ENCODE results near the gene IL36B.

IL36B gene

GRCh38 chr2:113077921-113078320 lies 25.3 kb upstream of the IL36B start:
- H3K4me3 ChIP-seq (ENCODE audit: low read depth in 1 of 5, low read length in 5 of 5) = no peak overlapping the region
- no peaks in the 10 kb centered on the region for H3K9me3 ChIP-seq (ENCODE audit: control insufficient read depth in 5 of 5, low read length in 5 of 5)
- no peak overlapping the region for H3K9ac ChIP-seq (ENCODE audit: low read length in 5 of 5)
- no peaks in the 10 kb centered on the region for H3K36me3 ChIP-seq (ENCODE audit: control insufficient read depth in 5 of 5, insufficient read depth in 5 of 5, low read length in 5 of 5)
- H3K4me1 ChIP-seq (ENCODE audit: control insufficient read depth in 5 of 5, insufficient read depth in 5 of 5, low read length in 5 of 5) = no peaks in the 10 kb centered on the region
- no peak overlapping the region for H3K27ac ChIP-seq (ENCODE audit: low read depth, low read length)
- peaks cover 0 to 9% (median 3%) of the 10 kb centered on the region in 5 donors for H3K27me3 ChIP-seq (ENCODE audit: control insufficient read depth in 5 of 5, insufficient read depth in 4 of 5, low read length in 5 of 5)

- Histone ChIP-seq H3K9me3 (ENCODE audit: control insufficient read depth in 5 of 5, low read length in 5 of 5) (no peaks in the 10 kb centered on the region), H3K36me3 (ENCODE audit: control insufficient read depth in 5 of 5, insufficient read depth in 5 of 5, low read length in 5 of 5) (no peaks in the 10 kb centered on the region), H3K9ac (ENCODE audit: low read length in 5 of 5) (no peak overlapping the region), H3K4me3 (ENCODE audit: low read depth in 1 of 5, low read length in 5 of 5) (no peak overlapping the region), H3K4me1 (ENCODE audit: control insufficient read depth in 5 of 5, insufficient read depth in 5 of 5, low read length in 5 of 5) (no peaks in the 10 kb centered on the region), H3K27ac (ENCODE audit: low read depth, low read length) (no peak overlapping the region), H3K27me3 (ENCODE audit: control insufficient read depth in 5 of 5, insufficient read depth in 4 of 5, low read length in 5 of 5) (peaks cover 0 to 9% (median 3%) of the 10 kb centered on the region in 5 donors)
Measured at GRCh38 chr2:113076954-113077669, 24.4 kb upstream of the IL36B start.

- Histone ChIP-seq H3K9me3 (ENCODE audit: control insufficient read depth in 5 of 5, low read length in 5 of 5) (no peaks in the 10 kb centered on the region), H3K36me3 (ENCODE audit: control insufficient read depth in 5 of 5, insufficient read depth in 5 of 5, low read length in 5 of 5) (no peaks in the 10 kb centered on the region), H3K27me3 (ENCODE audit: control insufficient read depth in 5 of 5, insufficient read depth in 4 of 5, low read length in 5 of 5) (peaks cover 0 to 6% (median 0%) of the 10 kb centered on the region in 5 donors), H3K27ac (ENCODE audit: low read depth, low read length) (no peak overlapping the region), H3K4me3 (ENCODE audit: low read depth in 1 of 5, low read length in 5 of 5) (no peak overlapping the region), H3K9ac (ENCODE audit: low read length in 5 of 5) (no peak overlapping the region), H3K4me1 (ENCODE audit: control insufficient read depth in 5 of 5, insufficient read depth in 5 of 5, low read length in 5 of 5) (no peaks in the 10 kb centered on the region)
Measured at GRCh38 chr2:113075600-113075999, 22.9 kb upstream of the IL36B start.

- Histone ChIP-seq H3K27ac (ENCODE audit: low read depth, low read length) (no peak overlapping the region), H3K36me3 (ENCODE audit: control insufficient read depth in 5 of 5, insufficient read depth in 5 of 5, low read length in 5 of 5) (no peaks in the 10 kb centered on the region), H3K9ac (ENCODE audit: low read length in 5 of 5) (no peak overlapping the region), H3K4me1 (ENCODE audit: control insufficient read depth in 5 of 5, insufficient read depth in 5 of 5, low read length in 5 of 5) (no peaks in the 10 kb centered on the region), H3K9me3 (ENCODE audit: control insufficient read depth in 5 of 5, low read length in 5 of 5) (no peaks in the 10 kb centered on the region), H3K27me3 (ENCODE audit: control insufficient read depth in 5 of 5, insufficient read depth in 4 of 5, low read length in 5 of 5) (peaks cover 0 to 6% (median 0%) of the 10 kb centered on the region in 5 donors), H3K4me3 (ENCODE audit: low read depth in 1 of 5, low read length in 5 of 5) (no peak overlapping the region)
Measured at GRCh38 chr2:113075030-113075429, 22.4 kb upstream of the IL36B start.

GRCh38 chr2:113073325-113073834 lies 20.7 kb upstream of the IL36B start:
- peaks cover 0 to 6% (median 0%) of the 10 kb centered on the region in 5 donors for H3K27me3 ChIP-seq (ENCODE audit: control insufficient read depth in 5 of 5, insufficient read depth in 4 of 5, low read length in 5 of 5)
- H3K9me3 ChIP-seq (ENCODE audit: control insufficient read depth in 5 of 5, low read length in 5 of 5) = no peaks in the 10 kb centered on the region
- H3K27ac ChIP-seq (ENCODE audit: low read depth, low read length) = no peak overlapping the region
- H3K9ac ChIP-seq (ENCODE audit: low read length in 5 of 5) = no peak overlapping the region
- H3K4me3 ChIP-seq (ENCODE audit: low read depth in 1 of 5, low read length in 5 of 5) = no peak overlapping the region
- H3K36me3 ChIP-seq (ENCODE audit: control insufficient read depth in 5 of 5, insufficient read depth in 5 of 5, low read length in 5 of 5) = no peaks in the 10 kb centered on the region
- H3K4me1 ChIP-seq (ENCODE audit: control insufficient read depth in 5 of 5, insufficient read depth in 5 of 5, low read length in 5 of 5) = no peaks in the 10 kb centered on the region

- no peak overlapping the region for H3K9ac ChIP-seq (ENCODE audit: low read length in 5 of 5)
- no peak overlapping the region for H3K4me3 ChIP-seq (ENCODE audit: low read depth in 1 of 5, low read length in 5 of 5)
- no peak overlapping the region for H3K27ac ChIP-seq (ENCODE audit: low read depth, low read length)
- H3K36me3 ChIP-seq (ENCODE audit: control insufficient read depth in 5 of 5, insufficient read depth in 5 of 5, low read length in 5 of 5) = no peaks in the 10 kb centered on the region
- H3K27me3 ChIP-seq (ENCODE audit: control insufficient read depth in 5 of 5, insufficient read depth in 4 of 5, low read length in 5 of 5) = peaks cover 0 to 6% (median 0%) of the 10 kb centered on the region in 5 donors
- no peaks in the 10 kb centered on the region for H3K9me3 ChIP-seq (ENCODE audit: control insufficient read depth in 5 of 5, low read length in 5 of 5)
- no peaks in the 10 kb centered on the region for H3K4me1 ChIP-seq (ENCODE audit: control insufficient read depth in 5 of 5, insufficient read depth in 5 of 5, low read length in 5 of 5)
Measured at GRCh38 chr2:113072584-113072983, 19.9 kb upstream of the IL36B start.

GRCh38 chr2:113070606-113070975 lies 17.9 kb upstream of the IL36B start:
- H3K27ac ChIP-seq (ENCODE audit: low read depth, low read length) = no peak overlapping the region
- H3K36me3 ChIP-seq (ENCODE audit: control insufficient read depth in 5 of 5, insufficient read depth in 5 of 5, low read length in 5 of 5) = no peaks in the 10 kb centered on the region
- H3K9ac ChIP-seq (ENCODE audit: low read length in 5 of 5) = no peak overlapping the region
- no peaks in the 10 kb centered on the region for H3K9me3 ChIP-seq (ENCODE audit: control insufficient read depth in 5 of 5, low read length in 5 of 5)
- H3K27me3 ChIP-seq (ENCODE audit: control insufficient read depth in 5 of 5, insufficient read depth in 4 of 5, low read length in 5 of 5) = peaks cover 0 to 6% (median 0%) of the 10 kb centered on the region in 5 donors
- no peak overlapping the region for H3K4me3 ChIP-seq (ENCODE audit: low read depth in 1 of 5, low read length in 5 of 5)
- no peaks in the 10 kb centered on the region for H3K4me1 ChIP-seq (ENCODE audit: control insufficient read depth in 5 of 5, insufficient read depth in 5 of 5, low read length in 5 of 5)

- H3K36me3 ChIP-seq (ENCODE audit: control insufficient read depth in 5 of 5, insufficient read depth in 5 of 5, low read length in 5 of 5) = no peaks in the 10 kb centered on the region
- H3K27me3 ChIP-seq (ENCODE audit: control insufficient read depth in 5 of 5, insufficient read depth in 4 of 5, low read length in 5 of 5) = peaks cover 0 to 5% (median 0%) of the 10 kb centered on the region in 5 donors
- no peak overlapping the region for H3K9ac ChIP-seq (ENCODE audit: low read length in 5 of 5)
- no peaks in the 10 kb centered on the region for H3K9me3 ChIP-seq (ENCODE audit: control insufficient read depth in 5 of 5, low read length in 5 of 5)
- H3K4me1 ChIP-seq (ENCODE audit: control insufficient read depth in 5 of 5, insufficient read depth in 5 of 5, low read length in 5 of 5) = no peaks in the 10 kb centered on the region
- H3K27ac ChIP-seq (ENCODE audit: low read depth, low read length) = no peak overlapping the region
- H3K4me3 ChIP-seq (ENCODE audit: low read depth in 1 of 5, low read length in 5 of 5) = no peak overlapping the region
Measured at GRCh38 chr2:113069676-113070605, 17.3 kb upstream of the IL36B start.

GRCh38 chr2:113068706-113069485 lies 16.2 kb upstream of the IL36B start:
- no peaks in the 10 kb centered on the region for H3K36me3 ChIP-seq (ENCODE audit: control insufficient read depth in 5 of 5, insufficient read depth in 5 of 5, low read length in 5 of 5)
- H3K4me1 ChIP-seq (ENCODE audit: control insufficient read depth in 5 of 5, insufficient read depth in 5 of 5, low read length in 5 of 5) = no peaks in the 10 kb centered on the region
- no peaks in the 10 kb centered on the region for H3K27me3 ChIP-seq (ENCODE audit: control insufficient read depth in 5 of 5, insufficient read depth in 4 of 5, low read length in 5 of 5)
- no peak overlapping the region for H3K9ac ChIP-seq (ENCODE audit: low read length in 5 of 5)
- no peaks in the 10 kb centered on the region for H3K9me3 ChIP-seq (ENCODE audit: control insufficient read depth in 5 of 5, low read length in 5 of 5)
- H3K27ac ChIP-seq (ENCODE audit: low read depth, low read length) = no peak overlapping the region
- no peak overlapping the region for H3K4me3 ChIP-seq (ENCODE audit: low read depth in 1 of 5, low read length in 5 of 5)

Measured in subcutaneous abdominal adipose tissue (tissue), 5 donors.